ENCODE results near the gene ALG12. TPM values are rescaled to one million over a fixed set of nuclear protein-coding genes. Genes with fewer than 3 reads are reported as not detected.

The ALG12 gene
- total RNA-seq, 1 experiment from 2014 or later: 16.3 TPM

DNA sequence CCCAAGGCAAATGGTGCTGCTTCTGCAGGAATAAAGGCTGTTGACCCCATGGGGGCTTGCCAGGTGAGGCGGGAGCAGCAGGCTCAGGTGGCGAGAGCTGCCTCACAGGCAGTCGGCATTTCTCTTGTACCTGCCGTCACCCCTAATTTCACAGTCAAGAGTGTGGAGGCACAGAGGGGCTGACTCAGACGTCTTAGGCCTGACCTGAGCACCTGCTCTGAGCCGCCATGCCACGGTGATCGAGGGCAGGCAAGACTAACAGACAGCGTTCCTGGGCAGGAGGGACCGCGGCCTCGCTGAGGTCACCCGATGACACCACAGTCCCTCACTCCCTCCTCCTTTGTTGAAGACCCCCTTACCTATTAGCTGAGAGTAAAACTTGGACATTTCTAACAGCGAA lies 5.2 kb downstream of the ALG12 start:
- no peak for DNase-seq (ENCODE audit: low read depth)

DNA sequence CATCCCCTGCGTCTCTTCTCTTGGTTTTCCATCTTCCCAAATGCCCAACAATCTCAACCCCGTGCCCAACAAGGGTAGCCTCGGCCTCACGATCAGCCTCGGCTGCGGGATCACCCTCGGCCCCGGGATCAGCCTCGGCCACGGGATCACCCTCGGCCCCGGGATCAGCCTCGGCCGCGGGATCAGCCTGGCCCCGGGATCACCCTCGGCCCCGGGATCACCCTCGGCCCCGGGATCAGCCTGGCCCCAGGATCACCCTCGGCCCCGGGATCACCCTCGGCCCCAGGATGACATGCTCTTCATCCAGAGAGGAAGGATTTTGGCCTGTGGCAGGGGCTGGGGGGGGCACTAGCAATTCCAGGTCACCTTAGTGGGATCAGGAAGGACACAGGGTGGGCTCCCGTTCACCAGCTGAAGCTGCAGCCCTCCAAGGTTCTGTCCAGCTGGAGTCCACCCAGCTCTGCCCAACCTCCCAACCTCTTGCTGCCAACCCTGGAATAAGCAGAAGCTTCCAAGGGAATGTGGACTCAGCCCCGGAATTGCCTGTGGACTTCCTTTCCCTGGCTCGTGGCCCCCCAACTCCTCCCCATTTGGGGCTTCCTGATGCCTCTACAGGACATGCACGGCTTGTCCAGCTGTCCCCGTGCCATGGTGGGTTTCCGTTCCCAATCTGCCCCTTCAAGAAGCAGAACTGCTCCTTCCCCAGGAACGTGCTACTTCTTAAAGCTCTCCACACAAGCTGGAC lies 6.2 kb downstream of the ALG12 start:
- DNase-seq (ENCODE audit: low read depth): no peak

DNA sequence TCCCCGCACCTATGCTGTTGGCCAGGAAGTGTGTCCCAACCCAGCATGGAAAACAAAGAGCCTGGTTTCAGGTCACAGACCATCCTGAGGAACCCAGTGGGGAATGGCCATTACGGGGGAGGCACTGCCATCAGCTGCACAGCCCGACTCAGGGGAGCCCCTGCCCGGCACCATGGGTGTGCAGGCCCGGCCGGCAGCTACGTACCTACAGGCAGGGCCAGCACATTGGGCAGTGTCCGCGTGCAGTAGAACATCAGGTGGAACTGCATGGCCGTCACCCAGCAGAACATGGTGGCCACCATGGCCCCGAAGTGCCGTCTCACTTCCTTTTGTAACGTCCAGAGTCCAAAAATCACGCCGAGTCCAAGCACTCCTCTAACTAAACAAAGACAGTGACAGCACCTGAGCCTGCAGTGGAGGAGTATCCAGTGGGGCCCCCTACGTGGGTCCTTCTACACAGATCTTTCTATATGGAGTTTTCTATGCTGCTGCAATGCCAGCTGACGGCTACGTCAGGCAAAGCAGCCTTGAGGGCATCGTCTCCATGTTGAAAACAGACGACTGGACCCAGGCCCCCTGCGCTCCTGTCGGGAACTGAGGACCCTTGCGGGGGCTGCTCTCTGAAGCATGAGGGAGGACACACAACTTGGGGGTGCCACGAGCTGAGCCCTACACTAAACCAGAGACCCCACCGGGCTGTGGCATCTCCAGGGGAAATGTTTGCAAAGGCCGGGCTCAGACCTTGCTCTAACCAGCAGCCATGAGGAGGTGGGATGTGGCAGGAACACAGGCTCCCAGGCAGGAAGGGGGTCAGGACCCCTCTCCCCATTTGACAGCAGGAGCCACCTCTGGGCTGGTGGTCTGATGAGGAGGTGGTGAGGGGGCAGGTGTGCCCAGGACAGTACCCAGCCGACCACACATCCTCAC lies 7.7 kb downstream of the ALG12 start:
- no peak for DNase-seq (ENCODE audit: low read depth)

DNA sequence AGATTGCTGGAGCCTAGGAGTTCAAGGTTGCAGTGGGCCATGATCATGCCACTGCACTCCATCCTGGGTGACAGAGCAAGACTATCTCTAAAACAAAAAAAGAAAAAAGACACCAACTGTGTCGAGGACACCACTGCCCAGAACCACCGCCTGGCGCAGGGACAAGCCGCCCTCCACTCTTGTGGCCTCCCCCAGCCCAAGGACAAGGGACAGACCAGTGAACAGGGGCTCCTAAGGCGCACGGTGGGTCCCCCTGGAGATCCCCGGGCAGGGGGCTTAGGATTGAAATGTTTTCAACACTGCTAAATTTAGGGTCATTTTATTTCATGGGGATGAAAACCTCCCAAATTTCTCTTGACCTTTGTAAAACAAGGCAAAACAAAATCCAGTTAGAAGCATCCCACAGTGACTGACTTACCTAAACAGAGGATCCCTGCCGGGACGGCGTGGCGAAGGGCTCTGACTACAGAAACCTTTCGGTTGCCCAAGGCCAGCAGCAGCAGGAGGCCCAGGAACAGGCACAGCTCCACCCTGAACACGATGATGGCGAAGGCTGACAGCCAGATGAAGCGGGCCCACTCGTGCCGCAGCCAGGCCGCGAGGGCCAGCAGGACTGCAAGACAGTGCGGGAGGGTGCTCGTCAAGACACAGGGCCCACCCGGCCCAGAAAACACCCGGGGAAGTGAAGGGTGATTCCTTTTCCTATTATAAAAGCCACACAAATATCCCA lies 8.6 kb downstream of the ALG12 start:
- no peak for DNase-seq (ENCODE audit: low read depth)

DNA sequence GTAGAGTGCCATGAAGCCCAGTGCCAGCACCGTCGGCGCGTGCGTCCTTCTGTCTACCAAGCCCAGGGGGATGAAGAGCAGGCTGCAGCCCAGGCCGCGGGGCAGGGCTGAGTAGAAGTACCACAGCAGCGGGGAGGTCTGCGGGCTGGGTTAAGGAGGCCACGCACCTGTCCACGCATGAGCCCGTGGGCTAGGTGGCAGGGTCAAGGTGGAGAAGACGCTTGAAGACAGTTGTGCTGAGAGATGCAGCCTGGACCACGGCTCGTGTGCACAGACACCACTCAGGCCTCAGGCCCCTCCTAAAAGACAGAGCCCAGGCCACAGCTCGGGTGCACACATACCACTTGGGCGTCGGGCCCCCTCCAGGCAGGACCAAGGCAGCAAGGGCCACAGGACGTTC lies 10.4 kb downstream of the ALG12 start:
- DNase-seq (ENCODE audit: low read depth): no peak

DNA sequence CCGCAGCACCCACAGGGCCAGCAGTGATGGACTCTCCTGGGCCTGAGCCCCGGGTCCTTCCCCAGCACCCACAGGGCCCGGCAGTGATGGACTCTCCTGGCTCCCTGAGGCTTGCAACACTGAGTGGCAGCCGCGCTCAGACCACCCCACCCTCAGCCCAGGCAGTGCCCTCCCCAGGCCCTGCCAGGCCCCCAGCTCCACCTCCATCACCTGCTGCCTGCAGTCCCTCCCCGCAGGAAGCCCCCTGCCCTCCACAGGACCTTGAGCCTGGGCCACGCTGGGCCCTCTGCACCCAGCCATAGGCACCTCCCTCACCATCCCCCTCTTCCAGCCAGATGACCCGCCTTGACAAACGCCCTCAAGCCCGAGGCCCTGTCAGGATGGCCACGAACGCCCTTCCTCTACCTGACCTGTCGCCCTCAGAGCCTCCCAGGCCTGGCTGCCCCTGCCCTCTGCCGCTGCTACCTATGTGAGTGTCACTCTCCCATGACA lies 11.4 kb downstream of the ALG12 start:
- DNase-seq (ENCODE audit: low read depth): no peak

DNA sequence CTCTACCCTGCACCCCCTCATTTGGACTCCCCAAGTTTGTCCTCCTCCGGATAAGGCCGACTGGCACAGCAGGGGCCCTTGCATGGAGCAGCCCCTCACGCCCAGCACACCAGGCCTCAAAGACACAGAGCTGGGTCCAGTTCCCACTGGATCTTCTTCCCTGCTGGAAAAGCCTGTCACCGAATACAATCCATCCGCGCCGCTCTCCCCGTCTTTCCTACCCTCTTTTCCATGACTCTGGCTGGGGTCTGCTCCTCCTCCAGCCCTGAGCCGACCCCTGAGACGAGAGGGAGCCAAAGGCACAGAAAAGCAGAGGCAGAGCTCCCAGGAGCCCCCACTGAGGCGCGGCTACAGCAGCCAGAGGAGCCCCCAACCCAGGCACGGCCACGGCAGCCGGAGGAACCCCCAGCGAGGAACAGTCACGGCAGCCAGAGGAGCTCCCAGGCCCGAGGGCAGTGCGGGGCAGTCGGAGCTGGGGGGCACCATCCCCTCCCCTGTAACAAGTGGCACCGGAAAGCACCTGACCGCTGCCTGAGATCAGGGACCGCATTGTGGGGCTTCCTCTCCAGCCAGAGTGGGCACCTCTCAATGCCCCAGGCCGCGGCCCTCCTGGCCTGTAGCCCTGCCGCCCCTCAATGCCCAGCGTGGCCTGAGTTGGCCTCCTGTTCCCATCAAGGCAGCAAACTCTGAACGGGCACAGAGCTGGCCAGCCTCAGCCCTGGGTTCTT lies 12.0 kb downstream of the ALG12 start:
- DNase-seq (ENCODE audit: low read depth): no peak

DNA sequence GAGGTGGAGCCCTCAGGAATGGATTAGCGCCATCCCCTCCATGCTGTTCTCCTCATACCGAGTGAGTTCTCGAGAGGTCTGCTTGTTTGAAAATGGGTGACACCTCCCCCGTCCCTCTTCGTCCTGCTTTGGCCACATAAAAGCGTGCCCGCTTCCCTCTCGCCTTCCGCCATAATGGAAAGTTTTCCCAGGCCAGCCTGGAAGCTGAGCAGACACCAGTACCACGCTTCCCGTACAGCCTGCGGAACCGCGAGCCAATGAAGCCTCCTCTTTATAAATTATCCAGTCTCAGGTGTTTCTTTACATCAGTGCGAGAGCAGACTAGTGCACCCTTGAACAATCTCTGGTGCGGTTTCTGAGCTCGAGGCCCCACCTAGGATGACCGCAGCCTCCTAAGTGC lies 12.8 kb downstream of the ALG12 start:
- DNase-seq (ENCODE audit: low read depth): no peak

DNA sequence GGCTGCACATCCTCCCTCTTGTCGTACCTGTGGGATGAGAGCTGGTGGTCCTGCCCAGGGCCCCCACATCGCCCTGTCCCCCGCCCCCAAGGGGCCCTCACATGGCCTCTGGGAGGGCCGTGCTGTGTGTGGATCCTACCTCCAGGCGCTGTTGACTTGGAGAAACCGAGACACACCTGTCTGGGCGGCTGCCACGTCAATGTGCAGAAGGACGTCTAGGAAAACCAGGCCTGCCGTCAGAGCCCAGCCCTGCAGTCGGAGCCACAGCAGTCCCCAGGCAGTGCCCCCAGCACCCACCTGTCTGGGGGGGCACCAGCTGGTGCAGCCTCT lies 14.2 kb downstream of the ALG12 start:
- no peak for DNase-seq (ENCODE audit: low read depth)

DNA sequence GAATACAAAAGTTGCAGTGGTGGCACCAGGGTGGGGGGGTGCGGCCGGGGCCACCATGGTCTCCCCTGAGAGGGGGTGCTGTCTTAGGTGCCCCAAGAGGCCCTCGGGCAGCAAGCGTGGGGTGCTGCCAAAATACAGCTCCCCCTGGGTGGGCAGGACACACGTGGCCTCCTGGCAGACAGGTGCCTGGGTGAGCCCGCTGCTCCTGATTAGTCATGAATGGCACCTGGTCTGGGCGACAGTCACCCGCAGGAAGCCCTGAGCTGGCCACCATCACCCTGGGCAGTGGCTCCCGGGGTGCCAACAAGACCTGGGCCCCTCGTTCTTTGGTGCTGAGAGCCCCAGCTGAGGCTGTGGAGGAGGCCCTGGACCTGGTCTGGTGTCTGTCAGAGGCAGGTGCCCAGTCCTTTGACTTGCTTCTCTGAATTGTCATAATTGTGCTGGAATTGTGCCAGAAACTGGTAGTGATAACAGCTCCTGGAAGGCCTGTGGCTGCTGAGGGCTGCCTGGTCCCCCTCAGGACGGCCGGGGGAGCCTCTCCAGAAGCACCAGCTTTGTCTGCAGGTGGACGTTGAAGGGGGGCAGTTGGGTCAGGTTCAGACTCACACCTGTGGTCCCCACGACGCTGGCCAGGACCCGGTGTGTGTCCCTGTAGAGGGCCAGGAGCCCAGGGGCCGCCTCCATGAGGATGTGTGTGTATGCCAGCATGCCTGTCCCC lies 14.8 kb downstream of the ALG12 start:
- DNase-seq (ENCODE audit: low read depth): no peak

DNA sequence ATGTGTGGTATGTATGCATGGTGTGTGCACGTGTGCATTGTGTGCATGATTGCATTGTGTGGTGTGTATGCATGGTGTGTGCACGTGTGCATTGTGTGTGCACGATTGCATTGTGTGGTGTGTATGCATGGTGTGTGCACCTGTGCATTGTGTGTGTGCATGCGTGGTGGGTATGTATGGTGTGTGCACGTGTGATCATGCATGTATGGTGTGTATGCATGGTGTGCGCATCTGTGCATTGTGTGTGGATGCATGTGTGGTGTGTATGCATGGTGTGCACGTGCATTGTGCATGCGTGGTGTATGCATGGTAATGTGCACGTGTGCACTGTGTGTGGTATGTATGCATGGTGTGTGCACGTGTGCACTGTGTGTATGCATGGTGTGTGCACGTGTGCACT lies 16.8 kb downstream of the ALG12 start:
- no peak for DNase-seq (ENCODE audit: low read depth)

DNA sequence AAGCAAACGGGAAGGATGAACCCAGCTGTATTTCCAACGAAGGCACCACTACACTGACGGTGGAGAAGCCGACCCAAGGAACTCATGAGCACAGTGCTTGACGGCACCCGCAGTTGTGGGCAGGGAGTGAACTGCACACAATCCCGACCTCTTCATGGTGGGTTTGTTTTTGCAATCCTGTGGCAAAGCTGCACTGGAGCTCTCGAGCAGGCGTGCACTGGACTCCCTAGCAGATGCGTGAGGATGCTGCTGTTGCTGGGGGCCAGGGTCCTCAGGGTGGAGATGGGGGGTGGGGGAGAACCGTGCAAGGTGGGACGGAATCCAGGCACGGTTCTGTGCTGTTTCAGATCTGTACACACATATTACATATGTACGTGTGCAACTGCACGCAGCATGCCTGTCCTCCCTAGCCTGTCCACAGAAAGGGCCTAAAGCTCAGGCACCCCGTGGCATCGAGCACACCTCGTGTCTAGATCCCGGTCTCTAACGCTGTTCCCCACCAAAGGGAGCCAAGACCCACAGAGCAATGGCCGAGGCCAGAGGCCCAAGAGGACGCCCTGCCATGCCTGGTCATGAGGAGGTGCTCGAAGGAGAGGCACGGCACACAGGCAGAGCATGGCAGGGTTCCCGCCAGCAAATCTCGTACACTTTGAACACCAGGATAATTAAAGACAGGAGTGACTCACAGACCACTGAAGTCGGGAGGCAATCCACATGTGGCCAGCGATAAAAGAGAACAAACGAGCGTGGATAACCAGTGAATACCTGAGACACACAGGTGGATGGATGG lies 17.6 kb downstream of the ALG12 start:
- no peak for DNase-seq (ENCODE audit: low read depth)

DNA sequence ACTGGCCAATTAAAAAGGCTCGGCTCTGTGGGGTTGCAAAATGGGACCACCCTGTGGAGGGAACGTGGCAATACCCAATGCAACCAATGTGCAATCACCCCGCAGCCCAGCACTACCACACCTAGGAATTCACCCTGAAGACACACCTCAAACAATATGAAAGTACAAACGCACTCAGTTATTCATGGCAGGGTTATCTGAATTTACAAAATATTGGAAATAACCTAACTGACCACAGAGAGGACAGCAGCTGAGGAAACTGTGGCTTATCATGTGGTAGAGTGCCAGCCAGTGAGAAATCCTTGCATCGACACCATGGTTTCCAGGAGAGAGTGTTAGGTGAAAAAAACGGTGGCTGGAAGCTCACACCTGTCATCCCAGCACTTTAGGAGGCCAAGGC lies 18.7 kb downstream of the ALG12 start:
- no peak for DNase-seq (ENCODE audit: low read depth)

DNA sequence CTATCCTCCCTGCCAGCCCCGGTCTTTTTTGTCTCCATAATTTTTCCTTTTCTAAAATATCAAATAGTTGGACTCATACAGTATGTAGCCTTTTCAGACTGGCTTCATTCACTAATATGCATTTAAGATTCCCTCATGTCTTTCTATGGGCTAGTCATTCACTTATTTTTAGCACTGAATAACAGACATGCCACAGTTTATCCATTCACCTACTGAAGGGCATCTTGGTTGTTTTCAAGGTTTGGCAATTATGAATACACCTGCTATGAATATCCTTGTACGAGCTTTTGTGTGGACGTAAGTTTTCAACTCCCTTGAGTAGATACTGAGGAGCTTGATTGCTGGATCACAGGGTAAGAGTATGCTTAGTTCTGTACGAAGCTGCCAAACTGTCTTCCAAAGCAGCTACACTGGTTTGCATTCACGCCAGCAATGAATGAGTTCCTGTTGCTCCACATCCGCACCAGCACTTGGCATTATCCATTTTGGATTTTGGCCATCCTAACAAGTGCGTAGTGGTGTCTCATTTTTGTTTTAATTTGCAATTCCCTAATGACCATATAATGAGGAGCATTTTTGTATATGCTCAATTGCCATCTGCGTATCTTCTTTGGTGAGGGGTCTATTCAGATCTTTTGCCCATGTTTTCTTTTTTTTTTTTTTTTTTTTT lies 21.1 kb downstream of the ALG12 start:
- DNase-seq (ENCODE audit: low read depth): no peak

DNA sequence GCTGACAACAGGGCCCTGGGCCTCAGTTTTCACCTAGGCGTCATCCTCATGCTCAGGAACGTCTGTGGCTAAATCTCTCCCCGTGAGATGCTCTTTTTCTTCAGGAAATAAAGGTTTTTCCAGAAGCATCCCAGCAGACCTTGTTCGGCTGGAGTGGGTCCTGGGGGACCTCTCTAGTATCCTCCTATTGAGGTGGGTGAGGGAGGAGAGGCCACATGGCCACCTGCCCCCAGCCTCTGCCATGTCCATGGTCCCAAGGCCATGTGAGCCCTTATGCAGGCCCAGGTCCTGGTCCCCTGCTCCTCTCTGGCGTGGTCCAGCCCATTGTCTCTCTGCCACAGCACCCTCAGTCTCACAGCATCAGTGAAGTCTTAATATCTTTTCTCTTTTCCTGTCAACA lies 22.0 kb downstream of the ALG12 start:
- no peak for DNase-seq (ENCODE audit: low read depth)

DNA sequence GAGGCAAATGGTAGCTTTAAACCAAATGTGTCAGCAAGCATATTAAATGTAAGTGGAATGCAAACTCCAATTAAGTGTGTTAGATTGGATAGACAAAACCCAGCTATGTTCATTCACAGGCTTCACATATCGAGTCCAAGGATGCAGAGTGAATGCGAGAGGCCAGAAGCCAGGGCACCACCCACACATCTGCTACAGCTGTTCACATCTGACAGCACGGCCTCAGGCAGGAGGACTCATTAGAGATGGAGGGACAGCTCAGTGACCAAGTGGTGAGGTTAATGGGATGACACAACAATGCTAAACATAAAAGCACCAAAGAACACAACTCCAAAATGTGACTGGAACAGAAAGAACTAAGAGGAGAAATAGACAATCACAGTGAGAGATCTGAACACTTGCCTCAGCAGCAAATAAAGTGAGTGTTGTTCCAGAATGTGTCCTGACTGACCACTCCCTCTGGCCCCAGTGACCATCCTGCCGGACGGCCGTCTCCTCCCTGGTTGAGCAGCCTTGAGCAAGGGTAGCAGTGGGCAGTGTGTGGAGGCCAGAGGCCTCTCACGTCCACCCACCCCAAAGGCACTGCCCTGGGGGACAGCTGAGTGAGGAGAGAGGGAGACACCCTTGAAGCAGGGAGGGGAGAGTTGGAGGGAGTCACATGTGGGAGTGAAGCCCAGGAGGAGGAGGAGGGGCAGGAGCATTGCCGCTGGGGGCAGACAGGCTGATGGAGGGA lies 23.8 kb downstream of the ALG12 start:
- no peak for DNase-seq (ENCODE audit: low read depth)

DNA sequence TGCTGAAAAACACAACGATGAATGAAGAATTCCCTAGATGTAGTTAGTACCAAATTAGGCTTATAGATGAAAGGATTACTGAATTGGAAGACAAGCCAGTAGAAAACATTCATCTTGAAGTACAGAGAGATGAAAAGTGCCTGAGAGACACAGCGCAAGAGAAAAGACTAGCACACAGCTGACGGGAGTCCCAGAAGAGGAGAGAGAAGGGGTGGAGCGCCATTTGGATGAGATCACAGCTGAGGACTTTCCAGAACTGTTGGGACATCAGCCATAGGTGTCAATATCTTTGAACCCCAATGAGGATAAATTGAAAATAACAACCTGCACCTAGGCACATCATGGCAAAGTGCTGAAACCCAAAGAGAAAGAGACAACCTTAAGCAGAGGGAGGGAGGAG lies 25.2 kb downstream of the ALG12 start:
- DNase-seq (ENCODE audit: low read depth): no peak

DNA sequence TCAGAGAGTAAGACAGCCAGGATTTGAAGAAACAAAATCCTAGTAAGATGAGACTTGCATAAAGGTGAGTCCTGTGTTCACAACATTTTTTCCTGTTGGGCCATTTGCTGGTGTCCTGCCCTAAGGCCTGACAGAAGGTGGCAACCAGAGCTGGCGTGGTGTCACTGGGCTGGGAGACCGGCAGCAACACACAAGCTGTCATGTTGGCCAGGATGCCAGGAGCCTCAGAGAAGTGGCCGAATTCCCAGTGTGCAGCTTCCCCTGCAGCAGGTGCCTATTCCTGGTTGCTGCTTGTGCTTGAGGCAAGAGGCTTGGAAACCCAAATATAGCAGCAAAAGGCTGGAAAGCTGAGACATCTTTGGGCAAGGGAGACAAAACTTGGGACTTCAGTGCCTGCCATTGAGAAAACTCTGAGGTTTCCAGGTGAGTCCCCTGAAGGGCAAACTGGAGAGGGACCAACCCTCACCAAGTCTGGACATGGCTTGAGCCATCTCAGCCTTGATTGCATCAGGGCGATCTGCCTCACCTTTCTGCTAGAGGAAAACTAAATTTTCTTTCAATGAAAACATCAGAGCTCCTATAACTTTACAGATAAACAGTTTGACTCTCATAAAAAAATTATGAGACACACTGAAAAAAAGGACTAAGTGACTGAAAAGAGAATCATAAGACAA lies 25.9 kb downstream of the ALG12 start:
- DNase-seq (ENCODE audit: low read depth): no peak

Measured in Daoy (cell line).